Mesothelial cell of epicardium (in vitro differentiated cells): Measurements from ENCODE around the gene RNU6-1. TPM values are rescaled to one million over a fixed set of nuclear protein-coding genes. Genes with fewer than 3 reads are reported as not detected.

Experiments
- DNase-seq, 2 experiments: peaks; one replicate each; pipeline ENCODE4 v3.0.0; 2021; ENCODE audit warnings: low spot score in 2 of 2; ENCODE audit not compliant: unreplicated experiment in 2 of 2
- H3K27ac Mint-ChIP-seq: 2 replicates; pipeline ENCODE4 v1.8.0; 2021; ENCODE audit warnings: mixed read lengths
- H3K27me3 Mint-ChIP-seq: 2 replicates; pipeline ENCODE4 v1.8.0; 2021; ENCODE audit warnings: low read depth, mixed read lengths
- H3K36me3 Mint-ChIP-seq: 2 replicates; pipeline ENCODE4 v1.8.0; 2021; ENCODE audit warnings: mixed read lengths
- H3K4me1 Mint-ChIP-seq: 2 replicates; pipeline ENCODE4 v1.8.0; 2021; ENCODE audit warnings: mixed read lengths
- H3K4me3 Mint-ChIP-seq: 2 replicates; pipeline ENCODE4 v1.8.0; 2021; ENCODE audit warnings: mild to moderate bottlenecking, moderate library complexity, mixed read lengths
- H3K9me3 Mint-ChIP-seq: 2 replicates; pipeline ENCODE4 v1.8.0; 2021; ENCODE audit warnings: mixed read lengths
- total RNA-seq: library from RNA; stranded (reverse); gene quantifications from 3 replicates; pipeline ENCODE4 v1.2.1, GENCODE V29; 2021
- TF ChIP-seq, protein P1 (sequence below): fragments of 200-600 bp; sonication (generic); IDR thresholded peaks from one replicate; pipeline ENCODE4 v1.5.0; 2021; ENCODE audit warnings: antibody characterized with exemption; ENCODE audit not compliant: unreplicated experiment

The RNU6-1 gene
- total RNA-seq, 1 donor from 2014 or later = not detected

GRCh38 chr15:67836134-67836455 lies 3.8 kb downstream of the RNU6-1 start:
- Mint-ChIP-seq H3K36me3 (no peaks in the 10 kb centered on the region), H3K9me3 (no peaks in the 10 kb centered on the region), H3K4me3 (peak overlapping the region; percentile 57), H3K27me3 (peaks cover 65% of the 10 kb centered on the region), H3K4me1 (peaks cover 41% of the 10 kb centered on the region), H3K27ac (no peak overlapping the region)
- no peak for DNase-seq
- TF ChIP-seq, protein P1, sequence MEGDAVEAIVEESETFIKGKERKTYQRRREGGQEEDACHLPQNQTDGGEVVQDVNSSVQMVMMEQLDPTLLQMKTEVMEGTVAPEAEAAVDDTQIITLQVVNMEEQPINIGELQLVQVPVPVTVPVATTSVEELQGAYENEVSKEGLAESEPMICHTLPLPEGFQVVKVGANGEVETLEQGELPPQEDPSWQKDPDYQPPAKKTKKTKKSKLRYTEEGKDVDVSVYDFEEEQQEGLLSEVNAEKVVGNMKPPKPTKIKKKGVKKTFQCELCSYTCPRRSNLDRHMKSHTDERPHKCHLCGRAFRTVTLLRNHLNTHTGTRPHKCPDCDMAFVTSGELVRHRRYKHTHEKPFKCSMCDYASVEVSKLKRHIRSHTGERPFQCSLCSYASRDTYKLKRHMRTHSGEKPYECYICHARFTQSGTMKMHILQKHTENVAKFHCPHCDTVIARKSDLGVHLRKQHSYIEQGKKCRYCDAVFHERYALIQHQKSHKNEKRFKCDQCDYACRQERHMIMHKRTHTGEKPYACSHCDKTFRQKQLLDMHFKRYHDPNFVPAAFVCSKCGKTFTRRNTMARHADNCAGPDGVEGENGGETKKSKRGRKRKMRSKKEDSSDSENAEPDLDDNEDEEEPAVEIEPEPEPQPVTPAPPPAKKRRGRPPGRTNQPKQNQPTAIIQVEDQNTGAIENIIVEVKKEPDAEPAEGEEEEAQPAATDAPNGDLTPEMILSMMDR = no peak

- no peaks in the 10 kb centered on the region for H3K9me3 Mint-ChIP-seq
- no peak overlapping the region for H3K27ac Mint-ChIP-seq
- H3K36me3 Mint-ChIP-seq = no peaks in the 10 kb centered on the region
- H3K4me3 Mint-ChIP-seq = peak overlapping the region; percentile 57
- DNase-seq = no peak
- peaks cover 71% of the 10 kb centered on the region for H3K27me3 Mint-ChIP-seq
- peaks cover 38% of the 10 kb centered on the region for H3K4me1 Mint-ChIP-seq
- TF ChIP-seq, protein P1 = no peak
Measured at GRCh38 chr15:67835297-67836133, 4.3 kb downstream of the RNU6-1 start.

GRCh38 chr15:67834581-67835296 lies 5.1 kb downstream of the RNU6-1 start:
- Mint-ChIP-seq H3K36me3 (no peaks in the 10 kb centered on the region), H3K27me3 (peaks cover 75% of the 10 kb centered on the region), H3K4me1 (peaks cover 38% of the 10 kb centered on the region), H3K9me3 (no peaks in the 10 kb centered on the region), H3K4me3 (peak overlapping the region; percentile 57), H3K27ac (no peak overlapping the region)
- TF ChIP-seq, protein P1 = no peak
- DNase-seq = no peak

DNA sequence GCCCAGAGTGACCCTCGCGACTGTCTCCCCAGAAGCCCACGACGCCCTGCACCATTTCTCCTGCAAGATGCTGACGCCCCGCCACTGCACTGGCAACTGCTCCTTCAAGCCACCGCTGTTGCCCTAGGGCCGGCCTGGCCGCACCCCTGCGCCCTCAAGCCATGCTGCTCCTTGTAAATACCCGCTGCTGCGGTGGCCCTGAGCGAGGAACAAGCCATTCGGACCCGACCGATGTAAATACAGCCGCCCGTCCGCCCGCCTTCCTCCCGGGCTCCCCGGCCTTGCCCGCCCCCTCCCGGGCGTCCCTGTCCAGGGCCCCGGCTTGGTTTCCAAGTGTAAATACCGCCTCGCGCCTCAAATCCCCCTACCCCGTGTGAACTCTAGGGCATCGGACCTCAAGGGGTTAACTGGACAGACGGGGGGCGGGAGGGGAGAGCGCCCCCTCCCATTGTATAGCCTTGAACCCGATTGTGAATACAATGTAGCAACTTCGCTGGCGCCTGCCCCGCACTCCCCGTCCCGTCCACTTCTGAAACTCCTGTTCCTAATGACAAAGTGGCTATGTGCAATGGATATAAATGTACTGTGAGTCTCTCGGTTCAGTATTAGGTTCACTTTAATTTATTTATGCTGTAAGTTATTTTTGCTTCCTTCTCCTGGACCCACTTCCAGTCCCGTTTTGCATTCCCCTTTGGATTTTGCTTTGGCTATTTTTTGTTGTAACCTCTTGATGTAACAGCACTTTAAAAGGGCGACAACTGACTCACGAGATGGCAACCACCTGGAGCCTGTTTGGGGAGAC lies 5.9 kb downstream of the RNU6-1 start:
- TF ChIP-seq, protein P1 = peak; percentile 60
- no peaks in the 10 kb centered on the region for H3K36me3 Mint-ChIP-seq
- no peaks in the 10 kb centered on the region for H3K9me3 Mint-ChIP-seq
- no peak for DNase-seq
- H3K27me3 Mint-ChIP-seq = peaks cover 82% of the 10 kb centered on the region
- peak overlapping the region; percentile 67 for H3K4me3 Mint-ChIP-seq
- no peak overlapping the region for H3K27ac Mint-ChIP-seq
- peaks cover 39% of the 10 kb centered on the region for H3K4me1 Mint-ChIP-seq

GRCh38 chr15:67832897-67833709 lies 6.7 kb downstream of the RNU6-1 start:
- DNase-seq = no peak
- Mint-ChIP-seq H3K27me3 (peaks cover 91% of the 10 kb centered on the region), H3K27ac (no peak overlapping the region), H3K36me3 (no peaks in the 10 kb centered on the region), H3K9me3 (no peaks in the 10 kb centered on the region), H3K4me3 (peak overlapping the region; percentile 67), H3K4me1 (peaks cover 34% of the 10 kb centered on the region)
- TF ChIP-seq, protein P1 = no peak
